ENCODE data around the gene PHF13. TPM values are rescaled to one million over a fixed set of nuclear protein-coding genes. Genes with fewer than 3 reads are reported as not detected.
"Not testable (repeated sequence)": the region's sequence is repeated elsewhere in the genome, so short reads cannot be mapped to it uniquely, and the experiment has no call there.

The PHF13 gene
- polyA plus RNA-seq, 1 donor (not counting 4 experiments of a cell fraction or from before 2014, with no cell fraction given) = 4.5 TPM

DNA sequence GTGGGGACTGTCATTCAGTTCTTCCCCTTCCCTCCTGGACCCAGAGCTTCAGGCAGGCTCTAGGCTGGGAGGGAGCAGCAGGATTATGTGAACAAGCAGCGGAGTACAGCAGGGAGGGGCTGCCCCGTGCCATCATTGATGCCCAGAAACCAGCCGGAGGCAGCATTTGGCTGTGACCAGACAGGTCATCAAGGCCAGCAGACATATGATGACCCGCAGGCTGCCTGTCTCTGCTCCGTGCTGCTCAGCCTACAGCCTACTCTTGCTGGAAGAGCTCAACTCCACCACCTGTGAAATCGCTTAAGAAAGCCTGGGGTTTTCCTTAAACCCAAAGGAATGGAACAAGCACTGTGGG is 15.8 kb upstream of the PHF13 start:
- Histone ChIP-seq H3K9me1 (ENCODE audit: control insufficient read depth, extremely low read depth, insufficient read depth, low read length) (peaks cover 6% of the 10 kb centered on the region), H3K4me2 (ENCODE audit: control insufficient read depth, extremely low read depth, insufficient read depth, low read depth, low read length) (peak overlapping the region; percentile 27), H3K4me1 (ENCODE audit: control insufficient read depth, extremely low read depth, insufficient read depth, low read length) (peaks cover 34% of the 10 kb centered on the region), H2AFZ (ENCODE audit: control insufficient read depth, low read length) (no peak overlapping the region), H3K27me3 (ENCODE audit: control insufficient read depth, extremely low read depth, insufficient read depth, low read length) (no peaks in the 10 kb centered on the region), H3K79me2 (ENCODE audit: control insufficient read depth, insufficient read depth, low read length) (peaks cover 91% of the 10 kb centered on the region), H3K27ac (ENCODE audit: control insufficient read depth, insufficient read depth, low read length) (peak overlapping the region; percentile 49), H3K36me3 (ENCODE audit: control insufficient read depth in 2 of 2, extremely low read depth in 1 of 2, insufficient read depth in 2 of 2, low read length in 2 of 2) (peaks cover 48 to 65% of the 10 kb centered on the region in 2 experiments), H4K20me1 (ENCODE audit: control insufficient read depth, extremely low read depth, insufficient read depth, low read length) (peaks cover 62% of the 10 kb centered on the region), H3K9ac (ENCODE audit: control insufficient read depth, extremely low read depth, insufficient read depth, low read length) (peak overlapping the region; percentile 28), H3K4me3 (ENCODE audit: control insufficient read depth in 2 of 3, extremely low read depth in 1 of 3, insufficient read depth in 2 of 3, low read depth in 1 of 3, low read length in 3 of 3) (peak overlapping the region in 1 of 3 experiments; percentile 19), H3K9me3 (ENCODE audit: control insufficient read depth, low read depth, low read length) (no peaks in the 10 kb centered on the region)
- no peak for TF ChIP-seq EZH2 (IDR thresholded peaks at IDR 0.05; ENCODE audit: low read length)
- TF ChIP-seq, protein P1, sequence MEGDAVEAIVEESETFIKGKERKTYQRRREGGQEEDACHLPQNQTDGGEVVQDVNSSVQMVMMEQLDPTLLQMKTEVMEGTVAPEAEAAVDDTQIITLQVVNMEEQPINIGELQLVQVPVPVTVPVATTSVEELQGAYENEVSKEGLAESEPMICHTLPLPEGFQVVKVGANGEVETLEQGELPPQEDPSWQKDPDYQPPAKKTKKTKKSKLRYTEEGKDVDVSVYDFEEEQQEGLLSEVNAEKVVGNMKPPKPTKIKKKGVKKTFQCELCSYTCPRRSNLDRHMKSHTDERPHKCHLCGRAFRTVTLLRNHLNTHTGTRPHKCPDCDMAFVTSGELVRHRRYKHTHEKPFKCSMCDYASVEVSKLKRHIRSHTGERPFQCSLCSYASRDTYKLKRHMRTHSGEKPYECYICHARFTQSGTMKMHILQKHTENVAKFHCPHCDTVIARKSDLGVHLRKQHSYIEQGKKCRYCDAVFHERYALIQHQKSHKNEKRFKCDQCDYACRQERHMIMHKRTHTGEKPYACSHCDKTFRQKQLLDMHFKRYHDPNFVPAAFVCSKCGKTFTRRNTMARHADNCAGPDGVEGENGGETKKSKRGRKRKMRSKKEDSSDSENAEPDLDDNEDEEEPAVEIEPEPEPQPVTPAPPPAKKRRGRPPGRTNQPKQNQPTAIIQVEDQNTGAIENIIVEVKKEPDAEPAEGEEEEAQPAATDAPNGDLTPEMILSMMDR (optimal IDR thresholded peaks at IDR 0.05 in 1 of 3, IDR thresholded peaks at IDR 0.05 in 1 of 3, conservative IDR thresholded peaks at IDR 0.05 in 1 of 3; ENCODE audit: extremely low read depth in 1 of 3, insufficient read depth in 2 of 3, low read length in 3 of 3) = no peak
- no peak for FAIRE-seq
- DNase-seq (ENCODE audit: low read depth, low spot score) = no peak
- dilution Hi-C loops (cut with MboI; ENCODE audit: extremely low pct_ligation_motif_present, low sequenced_read_pairs) = no loop called here

DNA sequence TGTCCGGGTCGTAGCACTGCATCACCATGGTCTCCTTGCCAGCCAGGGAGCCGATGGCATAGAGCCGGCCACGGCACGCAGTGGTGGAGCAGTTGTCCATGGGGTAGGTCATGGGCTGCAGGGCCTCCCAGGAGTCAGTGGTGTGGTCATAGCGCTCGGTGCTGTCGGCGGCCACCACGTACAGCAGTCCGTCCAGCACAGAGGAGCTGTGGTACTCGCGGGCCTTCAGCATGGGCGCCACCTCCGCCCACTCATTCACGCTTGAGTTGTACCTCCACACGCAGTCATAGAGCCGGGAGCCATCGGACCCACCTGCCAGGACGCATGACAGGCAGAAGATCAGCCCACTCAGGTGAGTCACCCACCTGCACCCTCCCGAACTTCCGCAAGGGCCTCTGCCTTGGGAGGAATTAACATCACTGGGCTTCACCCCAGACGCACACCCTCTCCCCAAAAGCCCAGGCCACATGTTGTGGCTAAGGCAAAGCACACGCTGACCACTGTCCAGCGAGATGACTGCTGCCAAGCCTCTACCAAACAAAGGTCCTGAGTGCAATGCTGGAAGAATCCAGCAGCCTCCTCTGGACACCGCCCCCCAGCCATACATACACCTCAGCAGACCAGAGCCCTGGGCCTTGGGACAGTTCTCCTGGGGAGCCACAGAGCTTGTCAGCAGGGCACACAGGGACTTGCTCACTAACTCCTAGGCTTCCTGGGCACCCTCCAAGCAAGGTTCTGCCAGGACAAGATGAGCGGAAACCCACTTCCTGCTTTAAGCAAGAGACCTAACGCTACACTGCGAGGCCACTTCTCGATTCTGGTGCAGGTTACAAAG is 14.2 kb upstream of the PHF13 start:
- peaks cover 34 to 50% of the 10 kb centered on the region in 2 experiments for H3K36me3 ChIP-seq (ENCODE audit: control insufficient read depth in 2 of 2, extremely low read depth in 1 of 2, insufficient read depth in 2 of 2, low read length in 2 of 2)
- peak overlapping the region; percentile 100 for H3K27ac ChIP-seq (ENCODE audit: control insufficient read depth, insufficient read depth, low read length)
- H3K4me1 ChIP-seq (ENCODE audit: control insufficient read depth, extremely low read depth, insufficient read depth, low read length) = peaks cover 47% of the 10 kb centered on the region
- TF ChIP-seq EZH2 (IDR thresholded peaks at IDR 0.05; ENCODE audit: low read length) = no peak
- TF ChIP-seq, protein P1 (optimal IDR thresholded peaks at IDR 0.05 in 1 of 3, IDR thresholded peaks at IDR 0.05 in 1 of 3, conservative IDR thresholded peaks at IDR 0.05 in 1 of 3; ENCODE audit: extremely low read depth in 1 of 3, insufficient read depth in 2 of 3, low read length in 3 of 3) = peak in 2 of 3 experiments; percentile 17 to 28
- peak overlapping the region; percentile 100 for H3K4me2 ChIP-seq (ENCODE audit: control insufficient read depth, extremely low read depth, insufficient read depth, low read depth, low read length)
- H3K9ac ChIP-seq (ENCODE audit: control insufficient read depth, extremely low read depth, insufficient read depth, low read length) = peak overlapping the region; percentile 100
- dilution Hi-C loops (cut with MboI; ENCODE audit: extremely low pct_ligation_motif_present, low sequenced_read_pairs) = no loop called here
- DNase-seq (ENCODE audit: low read depth, low spot score) = no peak
- H2AFZ ChIP-seq (ENCODE audit: control insufficient read depth, low read length) = no peak overlapping the region
- H3K9me1 ChIP-seq (ENCODE audit: control insufficient read depth, extremely low read depth, insufficient read depth, low read length) = peaks cover 6% of the 10 kb centered on the region
- no peaks in the 10 kb centered on the region for H3K9me3 ChIP-seq (ENCODE audit: control insufficient read depth, low read depth, low read length)
- H3K4me3 ChIP-seq (ENCODE audit: control insufficient read depth in 2 of 3, extremely low read depth in 1 of 3, insufficient read depth in 2 of 3, low read depth in 1 of 3, low read length in 3 of 3) = peak overlapping the region; percentile 97 to 100 (median 99)
- peak; percentile 65 for FAIRE-seq
- H3K79me2 ChIP-seq (ENCODE audit: control insufficient read depth, insufficient read depth, low read length) = peaks cover 77% of the 10 kb centered on the region
- H3K27me3 ChIP-seq (ENCODE audit: control insufficient read depth, extremely low read depth, insufficient read depth, low read length) = no peaks in the 10 kb centered on the region
- peaks cover 53% of the 10 kb centered on the region for H4K20me1 ChIP-seq (ENCODE audit: control insufficient read depth, extremely low read depth, insufficient read depth, low read length)

DNA sequence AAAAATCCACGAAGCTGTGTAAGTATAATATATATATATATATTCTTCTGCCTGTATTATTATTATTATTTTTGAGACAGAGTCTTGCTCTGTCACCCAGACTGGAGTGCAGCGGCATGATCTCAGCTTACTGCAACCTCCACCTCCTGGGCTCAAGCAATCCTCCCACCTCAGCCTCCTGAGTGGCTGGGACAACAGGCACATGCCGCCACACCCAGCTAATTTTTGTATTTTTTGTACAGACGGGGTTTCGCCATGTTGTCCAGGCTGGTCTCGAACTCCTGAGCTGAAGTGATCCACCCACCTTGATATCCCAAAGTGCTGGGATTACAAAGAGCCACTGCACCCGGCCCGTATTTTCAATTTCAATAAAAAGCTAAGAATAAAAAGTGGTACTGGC is 13.5 kb upstream of the PHF13 start:
- Histone ChIP-seq H3K36me3 (ENCODE audit: control insufficient read depth in 2 of 2, extremely low read depth in 1 of 2, insufficient read depth in 2 of 2, low read length in 2 of 2) (peaks cover 33 to 46% of the 10 kb centered on the region in 2 experiments), H3K9ac (ENCODE audit: control insufficient read depth, extremely low read depth, insufficient read depth, low read length) (peak overlapping the region; percentile 100), H3K79me2 (ENCODE audit: control insufficient read depth, insufficient read depth, low read length) (peaks cover 75% of the 10 kb centered on the region), H3K4me2 (ENCODE audit: control insufficient read depth, extremely low read depth, insufficient read depth, low read depth, low read length) (peak overlapping the region; percentile 100), H3K27ac (ENCODE audit: control insufficient read depth, insufficient read depth, low read length) (peak overlapping the region; percentile 100), H3K4me1 (ENCODE audit: control insufficient read depth, extremely low read depth, insufficient read depth, low read length) (peaks cover 50% of the 10 kb centered on the region), H3K4me3 (ENCODE audit: control insufficient read depth in 2 of 3, extremely low read depth in 1 of 3, insufficient read depth in 2 of 3, low read depth in 1 of 3, low read length in 3 of 3) (peak overlapping the region; percentile 97 to 100 (median 99)), H4K20me1 (ENCODE audit: control insufficient read depth, extremely low read depth, insufficient read depth, low read length) (peaks cover 52% of the 10 kb centered on the region)
- dilution Hi-C loops (cut with MboI; ENCODE audit: extremely low pct_ligation_motif_present, low sequenced_read_pairs); DNase-seq (ENCODE audit: low read depth, low spot score); FAIRE-seq; H3K9me1 ChIP-seq (ENCODE audit: control insufficient read depth, extremely low read depth, insufficient read depth, low read length); H2AFZ ChIP-seq (ENCODE audit: control insufficient read depth, low read length); H3K9me3 ChIP-seq (ENCODE audit: control insufficient read depth, low read depth, low read length); H3K27me3 ChIP-seq (ENCODE audit: control insufficient read depth, extremely low read depth, insufficient read depth, low read length): not testable (repeated sequence)
